ENCODE results near the gene TMBIM6.
A peak's percentile ranks its signal among the peaks of the same experiment; 100 is the strongest.

Gene TMBIM6

GRCh38 chr12:49804821-49805220 lies 63.5 kb downstream of the TMBIM6 start:
- no peak for DNase-seq (ENCODE audit: insufficient read length)
- TF ChIP-seq POLR2AphosphoS5 (IDR thresholded peaks at IDR 0.05; ENCODE audit: low read depth, low read length), result no peak
- TF ChIP-seq POLR2A (IDR thresholded peaks at IDR 0.05; ENCODE audit: low read depth, low read length), result no peak
- no peak for TF ChIP-seq TAF1 (IDR thresholded peaks at IDR 0.05; ENCODE audit: borderline replicate concordance, low read depth, low read length)
- FAIRE-seq, result no peak

GRCh38 chr12:49805409-49805808 lies 64.1 kb downstream of the TMBIM6 start:
- FAIRE-seq (no peak), DNase-seq (ENCODE audit: insufficient read length) (no peak)
- TF ChIP-seq POLR2A (IDR thresholded peaks at IDR 0.05; ENCODE audit: low read depth, low read length), result no peak
- TF ChIP-seq TAF1 (IDR thresholded peaks at IDR 0.05; ENCODE audit: borderline replicate concordance, low read depth, low read length), result no peak
- TF ChIP-seq POLR2AphosphoS5 (IDR thresholded peaks at IDR 0.05; ENCODE audit: low read depth, low read length), result no peak

- TF ChIP-seq TAF1 (IDR thresholded peaks at IDR 0.05; ENCODE audit: borderline replicate concordance, low read depth, low read length) (no peak), POLR2AphosphoS5 (IDR thresholded peaks at IDR 0.05; ENCODE audit: low read depth, low read length) (no peak), POLR2A (IDR thresholded peaks at IDR 0.05; ENCODE audit: low read depth, low read length) (no peak)
- DNase-seq (ENCODE audit: insufficient read length), result no peak
- no peak for FAIRE-seq
Measured at GRCh38 chr12:49806321-49806813, 65.0 kb downstream of the TMBIM6 start.

GRCh38 chr12:49806877-49807276 lies 65.5 kb downstream of the TMBIM6 start:
- TF ChIP-seq POLR2A (IDR thresholded peaks at IDR 0.05; ENCODE audit: low read depth, low read length) (no peak), TAF1 (IDR thresholded peaks at IDR 0.05; ENCODE audit: borderline replicate concordance, low read depth, low read length) (no peak), POLR2AphosphoS5 (IDR thresholded peaks at IDR 0.05; ENCODE audit: low read depth, low read length) (no peak)
- DNase-seq (ENCODE audit: insufficient read length) (no peak), FAIRE-seq (no peak)

- DNase-seq (ENCODE audit: insufficient read length), result no peak
- no peak for FAIRE-seq
- TF ChIP-seq POLR2A (IDR thresholded peaks at IDR 0.05; ENCODE audit: low read depth, low read length) (no peak), POLR2AphosphoS5 (IDR thresholded peaks at IDR 0.05; ENCODE audit: low read depth, low read length) (no peak), TAF1 (IDR thresholded peaks at IDR 0.05; ENCODE audit: borderline replicate concordance, low read depth, low read length) (no peak)
Measured at GRCh38 chr12:49807991-49808580, 66.7 kb downstream of the TMBIM6 start.

GRCh38 chr12:49808686-49809380 lies 67.5 kb downstream of the TMBIM6 start:
- DNase-seq (ENCODE audit: insufficient read length) (no peak), FAIRE-seq (no peak)
- TF ChIP-seq TAF1 (IDR thresholded peaks at IDR 0.05; ENCODE audit: borderline replicate concordance, low read depth, low read length) (no peak), POLR2AphosphoS5 (IDR thresholded peaks at IDR 0.05; ENCODE audit: low read depth, low read length) (no peak), POLR2A (IDR thresholded peaks at IDR 0.05; ENCODE audit: low read depth, low read length) (no peak)

- TF ChIP-seq POLR2AphosphoS5 (IDR thresholded peaks at IDR 0.05; ENCODE audit: low read depth, low read length), result no peak
- DNase-seq (ENCODE audit: insufficient read length) (no peak), FAIRE-seq (no peak)
Measured at GRCh38 chr12:49809381-49809905, 68.1 kb downstream of the TMBIM6 start.

- DNase-seq (ENCODE audit: insufficient read length) (no peak), FAIRE-seq (no peak)
- TF ChIP-seq POLR2A (IDR thresholded peaks at IDR 0.05; ENCODE audit: low read depth, low read length) (no peak), POLR2AphosphoS5 (IDR thresholded peaks at IDR 0.05; ENCODE audit: low read depth, low read length) (no peak), TAF1 (IDR thresholded peaks at IDR 0.05; ENCODE audit: borderline replicate concordance, low read depth, low read length) (no peak)
Measured at GRCh38 chr12:49809906-49810389, 68.6 kb downstream of the TMBIM6 start.

GRCh38 chr12:49811136-49811535 lies 69.8 kb downstream of the TMBIM6 start:
- TF ChIP-seq POLR2AphosphoS5 (IDR thresholded peaks at IDR 0.05; ENCODE audit: low read depth, low read length) (0 out of 2 replicates have a peak, but pooled peaks have one; percentile 32), TAF1 (IDR thresholded peaks at IDR 0.05; ENCODE audit: borderline replicate concordance, low read depth, low read length) (no peak), POLR2A (IDR thresholded peaks at IDR 0.05; ENCODE audit: low read depth, low read length) (no peak)
- peak; percentile 27 for FAIRE-seq
- no peak for DNase-seq (ENCODE audit: insufficient read length)

- no peak for TF ChIP-seq POLR2A (IDR thresholded peaks at IDR 0.05; ENCODE audit: low read depth, low read length)
- DNase-seq (ENCODE audit: insufficient read length), result no peak
- peak; percentile 77 for FAIRE-seq
Measured at GRCh38 chr12:49811961-49812401, 70.6 kb downstream of the TMBIM6 start.

- no peak for FAIRE-seq
- no peak for DNase-seq (ENCODE audit: insufficient read length)
- TF ChIP-seq TAF1 (IDR thresholded peaks at IDR 0.05; ENCODE audit: borderline replicate concordance, low read depth, low read length), result no peak
- no peak for TF ChIP-seq POLR2A (IDR thresholded peaks at IDR 0.05; ENCODE audit: low read depth, low read length)
- no peak for TF ChIP-seq POLR2AphosphoS5 (IDR thresholded peaks at IDR 0.05; ENCODE audit: low read depth, low read length)
Measured at GRCh38 chr12:49813131-49813530, 71.8 kb downstream of the TMBIM6 start.

All from GM12892 (cell line).